GM12872 (cell line): Measurements from ENCODE around the gene AQP6.

Experiments used
- TF ChIP-seq, protein P1 (sequence below): IDR thresholded peaks from 3 replicates; pipeline ENCODE4 v1.5.1; 2011; ENCODE audit warnings: low read depth, mild to moderate bottlenecking, low read length, moderate library complexity; ENCODE audit not compliant: insufficient read depth

AQP6 gene

DNA sequence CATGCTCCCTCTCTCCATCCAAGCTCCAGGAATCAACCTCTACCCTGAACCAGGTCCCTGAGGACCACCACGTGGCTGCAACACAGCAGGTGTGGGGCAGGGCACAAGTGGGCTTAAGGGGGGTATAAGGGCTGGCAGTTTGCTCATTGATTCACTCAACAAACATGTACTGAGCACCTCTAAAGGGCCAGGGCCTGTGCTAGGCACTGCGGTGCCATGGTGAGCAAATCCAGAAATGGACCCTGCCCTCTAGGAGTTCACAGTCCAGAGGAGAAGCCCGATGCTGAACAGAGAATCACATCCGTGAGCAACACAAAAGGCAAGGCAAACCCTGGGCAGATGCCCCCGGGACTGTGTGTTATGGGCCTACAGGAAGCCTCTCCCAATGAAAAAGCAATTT, 28.7 kb upstream of the AQP6 start:
- TF ChIP-seq, protein P1, sequence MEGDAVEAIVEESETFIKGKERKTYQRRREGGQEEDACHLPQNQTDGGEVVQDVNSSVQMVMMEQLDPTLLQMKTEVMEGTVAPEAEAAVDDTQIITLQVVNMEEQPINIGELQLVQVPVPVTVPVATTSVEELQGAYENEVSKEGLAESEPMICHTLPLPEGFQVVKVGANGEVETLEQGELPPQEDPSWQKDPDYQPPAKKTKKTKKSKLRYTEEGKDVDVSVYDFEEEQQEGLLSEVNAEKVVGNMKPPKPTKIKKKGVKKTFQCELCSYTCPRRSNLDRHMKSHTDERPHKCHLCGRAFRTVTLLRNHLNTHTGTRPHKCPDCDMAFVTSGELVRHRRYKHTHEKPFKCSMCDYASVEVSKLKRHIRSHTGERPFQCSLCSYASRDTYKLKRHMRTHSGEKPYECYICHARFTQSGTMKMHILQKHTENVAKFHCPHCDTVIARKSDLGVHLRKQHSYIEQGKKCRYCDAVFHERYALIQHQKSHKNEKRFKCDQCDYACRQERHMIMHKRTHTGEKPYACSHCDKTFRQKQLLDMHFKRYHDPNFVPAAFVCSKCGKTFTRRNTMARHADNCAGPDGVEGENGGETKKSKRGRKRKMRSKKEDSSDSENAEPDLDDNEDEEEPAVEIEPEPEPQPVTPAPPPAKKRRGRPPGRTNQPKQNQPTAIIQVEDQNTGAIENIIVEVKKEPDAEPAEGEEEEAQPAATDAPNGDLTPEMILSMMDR = no peak

DNA sequence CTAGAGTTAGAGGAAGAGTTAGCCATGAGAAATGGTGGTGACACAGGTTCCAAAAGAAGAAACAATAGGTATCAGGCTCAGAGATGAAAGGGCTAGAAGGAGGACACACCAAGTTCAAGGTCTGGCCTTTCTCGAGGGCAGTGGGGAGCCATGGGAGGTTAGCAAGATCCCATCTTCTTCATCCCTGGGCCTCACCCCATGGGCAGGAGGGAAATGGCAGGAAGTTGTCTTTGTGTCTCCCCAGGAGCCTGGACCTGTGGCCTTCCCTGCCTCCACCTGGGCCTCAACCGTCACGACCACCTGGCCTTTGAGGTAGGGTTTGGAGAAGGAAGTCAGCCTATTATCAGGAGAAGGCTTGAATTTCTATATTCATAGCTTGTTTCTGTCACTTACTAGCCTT, 28.0 kb upstream of the AQP6 start:
- TF ChIP-seq, protein P1 = no peak

DNA sequence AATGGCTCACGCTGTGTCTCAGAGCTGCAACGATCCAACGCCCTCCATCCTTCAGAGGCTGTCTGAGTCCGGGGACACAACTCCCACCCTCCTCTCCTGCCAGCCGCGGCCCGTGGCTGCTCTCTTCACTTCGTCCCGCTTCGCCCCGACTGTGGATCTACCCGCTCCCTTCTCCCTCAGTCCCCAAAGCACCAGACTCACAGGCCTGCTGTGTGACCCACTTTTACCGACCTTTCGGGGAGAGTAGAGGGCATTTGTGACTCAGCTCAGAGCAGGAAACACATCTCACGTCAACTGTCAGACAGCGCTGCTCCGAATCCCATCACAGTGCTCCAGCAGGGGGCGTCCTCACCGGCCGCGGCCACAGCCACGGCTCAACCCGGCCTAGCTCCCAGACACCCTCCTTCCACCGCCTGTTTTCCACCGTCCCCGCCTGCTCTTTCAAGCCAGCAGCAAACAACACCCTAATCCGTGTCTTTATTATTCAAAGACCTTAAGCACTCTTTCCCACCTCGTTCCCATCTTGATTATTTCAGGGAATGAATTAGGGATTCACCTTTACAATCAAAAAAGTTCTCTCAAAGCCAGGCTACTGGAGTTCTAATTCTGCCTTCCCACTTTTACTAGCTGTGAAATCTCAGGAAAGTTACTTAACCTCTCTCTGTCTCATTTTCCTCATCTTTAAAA, 27.2 kb upstream of the AQP6 start:
- TF ChIP-seq, protein P1 = peak; percentile 99

DNA sequence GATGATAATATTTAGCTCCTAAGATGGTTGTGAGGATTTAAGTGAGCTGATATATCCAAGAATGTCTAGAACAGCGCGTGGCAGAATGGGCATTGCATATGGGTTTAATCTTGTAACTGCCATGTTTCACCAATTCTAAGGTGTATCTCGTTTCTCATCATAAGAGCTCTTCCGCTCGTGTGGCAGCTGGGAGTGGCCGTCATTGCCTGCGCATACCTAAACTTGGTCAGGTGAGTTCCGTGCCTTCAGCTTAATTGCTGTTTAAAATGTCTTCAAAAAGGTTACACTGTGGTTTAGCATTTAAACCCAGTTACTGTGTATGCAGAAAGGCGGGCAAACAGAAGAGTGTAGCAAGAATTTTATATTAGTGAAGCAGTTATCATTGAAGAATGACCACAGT, 26.7 kb upstream of the AQP6 start:
- TF ChIP-seq, protein P1 = no peak

DNA sequence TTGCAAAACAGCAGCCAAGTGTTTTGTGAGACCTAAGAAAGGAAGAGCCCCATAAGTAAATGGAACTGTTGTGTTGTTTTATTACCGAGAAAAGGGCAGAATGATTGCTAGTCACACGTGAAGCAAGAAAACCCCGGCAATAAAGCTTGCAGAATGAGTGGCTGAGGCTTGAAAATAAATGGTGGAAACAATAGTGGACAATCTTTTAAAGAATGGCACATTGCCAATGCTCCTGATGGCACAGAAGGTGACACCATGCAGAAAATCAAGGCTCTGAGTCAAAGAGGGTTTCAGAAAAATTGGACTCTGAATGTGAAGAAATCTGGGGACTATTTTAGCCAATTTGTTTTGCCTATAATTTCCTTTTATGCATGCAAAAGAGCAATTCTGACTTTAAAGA, 26.2 kb upstream of the AQP6 start:
- TF ChIP-seq, protein P1 = no peak

DNA sequence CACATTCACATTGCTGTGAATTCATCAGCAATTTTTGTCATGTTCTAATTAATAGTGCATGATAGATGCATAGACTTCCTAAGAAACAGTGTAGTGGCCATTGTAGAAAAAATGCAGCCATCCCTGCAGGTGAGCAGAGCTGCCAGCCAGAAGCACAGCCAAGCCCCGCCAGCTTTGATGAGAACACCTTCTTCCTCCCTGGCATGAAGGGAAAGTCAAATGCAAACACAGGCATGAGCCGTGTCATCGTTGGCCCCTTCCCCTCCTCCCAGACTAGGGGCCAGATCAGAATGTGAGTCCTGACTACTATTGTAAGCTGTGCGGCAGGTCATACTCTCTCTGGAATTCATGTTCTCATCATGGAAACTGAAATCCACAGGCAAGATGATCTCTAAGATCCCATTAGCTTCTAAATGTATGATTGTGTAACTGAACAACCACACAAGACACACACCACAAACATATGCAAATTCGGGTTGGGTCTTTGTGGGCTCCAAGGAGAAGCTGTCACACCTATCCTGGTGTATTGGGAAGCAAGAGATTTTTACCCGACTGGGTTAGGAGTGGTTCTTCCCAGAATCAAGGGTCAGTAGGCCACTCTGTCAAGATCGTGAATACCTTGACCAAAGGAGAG, 25.0 kb upstream of the AQP6 start:
- TF ChIP-seq, protein P1 = no peak

DNA sequence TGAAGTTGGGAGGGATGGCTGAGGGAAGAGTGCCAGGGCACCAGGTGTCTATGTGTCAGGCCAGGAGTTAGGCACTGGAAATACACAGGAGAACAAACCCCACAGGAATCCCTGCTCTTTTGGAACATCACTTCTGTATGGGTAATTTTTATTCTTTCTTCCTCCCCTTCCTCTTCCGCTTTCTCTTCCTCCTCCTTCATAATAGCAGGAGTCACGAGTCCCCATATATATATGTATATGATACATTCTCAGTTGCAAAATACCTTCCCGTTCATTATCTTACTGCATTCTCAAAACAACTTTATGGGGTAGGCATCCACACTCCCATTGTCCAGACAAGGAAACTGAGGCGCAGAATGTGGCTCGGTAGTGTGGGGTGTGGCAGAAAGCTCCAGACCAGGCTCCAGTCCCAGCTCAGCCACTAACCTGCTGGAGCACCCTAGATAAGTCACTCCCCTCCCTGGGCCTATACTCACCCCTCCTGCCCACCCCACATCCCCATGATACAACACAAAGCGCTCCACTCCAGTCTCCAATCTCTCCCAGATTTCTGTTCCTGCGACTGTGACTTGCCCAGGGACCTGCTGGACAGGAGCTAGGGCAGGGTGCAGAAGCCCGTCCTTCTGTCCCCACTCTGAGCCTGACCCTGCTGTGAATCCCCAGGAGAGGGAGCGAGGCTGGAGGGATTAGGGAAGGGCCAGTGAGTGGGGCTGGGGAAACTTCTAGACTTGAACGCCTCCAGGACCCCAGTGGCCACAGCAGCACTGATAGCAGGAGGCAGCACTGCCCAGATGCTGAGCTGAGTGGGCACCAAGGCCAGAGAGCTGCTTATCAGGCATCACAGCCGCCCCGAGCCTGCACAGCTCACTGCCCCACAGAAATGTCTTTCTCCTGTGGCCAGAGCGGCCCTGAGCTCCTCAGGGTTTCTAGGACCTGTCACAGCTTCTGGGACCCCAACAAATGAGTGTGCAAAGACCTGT, 23.6 kb upstream of the AQP6 start:
- TF ChIP-seq, protein P1 = no peak
